ENCODE data around the gene TRMT61B. TPM values are rescaled to one million over a fixed set of nuclear protein-coding genes. Genes with fewer than 3 reads are reported as not detected.

Gene TRMT61B
- total and polyA plus RNA-seq, 2 of the 4 experiments (the other 2 are of a cell fraction): 5.7 to 6.6 TPM

- BruUV-seq (replicated peaks): no TSS peak
- no peak for TF ChIP-seq SMC3 (IDR thresholded peaks at IDR 0.05; ENCODE audit: low read depth, low read length)
- TF ChIP-seq, protein P1, sequence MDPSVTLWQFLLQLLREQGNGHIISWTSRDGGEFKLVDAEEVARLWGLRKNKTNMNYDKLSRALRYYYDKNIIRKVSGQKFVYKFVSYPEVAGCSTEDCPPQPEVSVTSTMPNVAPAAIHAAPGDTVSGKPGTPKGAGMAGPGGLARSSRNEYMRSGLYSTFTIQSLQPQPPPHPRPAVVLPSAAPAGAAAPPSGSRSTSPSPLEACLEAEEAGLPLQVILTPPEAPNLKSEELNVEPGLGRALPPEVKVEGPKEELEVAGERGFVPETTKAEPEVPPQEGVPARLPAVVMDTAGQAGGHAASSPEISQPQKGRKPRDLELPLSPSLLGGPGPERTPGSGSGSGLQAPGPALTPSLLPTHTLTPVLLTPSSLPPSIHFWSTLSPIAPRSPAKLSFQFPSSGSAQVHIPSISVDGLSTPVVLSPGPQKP (IDR thresholded peaks at IDR 0.05; ENCODE audit: borderline replicate concordance, low read depth, low read length): no peak
- no peak for TF ChIP-seq BHLHE40 (IDR thresholded peaks at IDR 0.05; ENCODE audit: low read depth, low read length)
- 0 out of 2 replicates have a peak, but pooled peaks have one; percentile 18 for TF ChIP-seq CEBPB (IDR thresholded peaks at IDR 0.05; ENCODE audit: low read depth, low read length)
- no peak for TF ChIP-seq RCOR1 (IDR thresholded peaks at IDR 0.05; ENCODE audit: insufficient replicate concordance, low read length)
- no peak for TF ChIP-seq RFX5 (IDR thresholded peaks at IDR 0.05; ENCODE audit: low read depth, low read length)
- TF ChIP-seq MXI1 (IDR thresholded peaks at IDR 0.05; ENCODE audit: borderline replicate concordance, low read depth, low read length): no peak
- dilution Hi-C loops (cut with HindIII; ENCODE audit: low sequenced_read_pairs, unreplicated experiment) (no loop called here), in situ Hi-C loops (cut with MboI; ENCODE audit: low sequenced_read_pairs) (loop anchor here (25.0 kb wide), 1 partner anchor 318 kb away; no protein-coding TSS in a partner anchor), intact Hi-C loops (cut with micrococcal nuclease) (no loop called here)
- Histone ChIP-seq H2BK120ac (ENCODE audit: low read depth, low read length) (no peak overlapping the region), H3K79me1 (ENCODE audit: low read depth in 1 of 2, low read length in 2 of 2) (peaks cover 24 to 73% of the 10 kb centered on the region in 2 experiments), H4K20me1 (ENCODE audit: insufficient read depth, low read length) (peaks cover 64% of the 10 kb centered on the region), H3K23ac (ENCODE audit: low read depth, low read length) (no peak overlapping the region), H2AK5ac (ENCODE audit: low read depth, low read length) (no peak overlapping the region), H4K5ac (ENCODE audit: low read depth, low read length) (no peak overlapping the region), H3K36me3 (ENCODE audit: control insufficient read depth, insufficient read depth, low read length) (peaks cover 32% of the 10 kb centered on the region), H3K4me1 (ENCODE audit: control insufficient read depth, insufficient read depth, low read length) (peaks cover 16% of the 10 kb centered on the region), H2AK9ac (replicated peaks; ENCODE audit: low read depth, low read length, poor library complexity) (no peak overlapping the region), H3K4me2 (ENCODE audit: low read depth, low read length) (no peak overlapping the region), H3K4me3 (ENCODE audit: insufficient read depth, low read depth, low read length) (no peak overlapping the region), H2BK5ac (ENCODE audit: low read depth, low read length, poor library complexity, severe bottlenecking) (peak overlapping the region; percentile 80), H3K27ac (ENCODE audit: insufficient read depth, low read length) (no peak overlapping the region), H3K56ac (ENCODE audit: extremely low read depth, insufficient read depth, low read length) (no peak overlapping the region), H2BK20ac (ENCODE audit: low read depth, low read length) (no peak overlapping the region), H3K9ac (ENCODE audit: low read depth, low read length) (no peak overlapping the region), H3K18ac (ENCODE audit: low read depth, low read length) (no peak overlapping the region), H3K27me3 (ENCODE audit: control insufficient read depth, insufficient read depth, low read length) (no peaks in the 10 kb centered on the region), H4K8ac (ENCODE audit: low read depth in 2 of 2, low read length in 2 of 2) (no peak overlapping the region), H3K4ac (ENCODE audit: low read depth, low read length) (no peak overlapping the region; the same call in 1 of the 2 replicates), H3K9me1 (ENCODE audit: insufficient read depth, low read length) (peaks cover 16% of the 10 kb centered on the region), H3K9me3 (ENCODE audit: control insufficient read depth, insufficient read depth, low read length) (no peaks in the 10 kb centered on the region), H3K14ac (replicated peaks; ENCODE audit: low read depth, low read length) (no peak overlapping the region), H2BK15ac (ENCODE audit: low read depth, low read length) (no peak overlapping the region), H2AFZ (replicated peaks; ENCODE audit: low read length, poor library complexity) (no peak overlapping the region), H4K91ac (ENCODE audit: insufficient read depth, low read depth, low read length) (no peak overlapping the region)
- no peak for ATAC-seq (ENCODE audit: low read depth)
- WGBS, 2 experiments (ENCODE audit: extremely low coverage in 2 of 2, insufficient read length in 1 of 2): 100% methylated on average over 1 of the region's 3 CpGs; no CpG with 5 or more reads in 1 of the 2 experiments
- no peak for DNase-seq
- CTCF ChIA-PET: no interaction called here
- POLR2A ChIA-PET (ENCODE audit: unreplicated experiment): interaction anchor here (0.6 to 1.5 kb wide), 2 partner anchors 10 to 11 kb away, joined by 3 to 11 read pairs; partner anchors contain the start of gene WDR43
Measured at GRCh38 chr2:28905533-28905932, 35.4 kb upstream of the TRMT61B start.
